Karpas-422 (cell line): ENCODE data around the gene SOBP. TPM values are rescaled to one million over a fixed set of nuclear protein-coding genes. Genes with fewer than 3 reads are reported as not detected.

Experiments
- DNase-seq: peaks from one replicate; pipeline ENCODE4 v3.0.0-alpha.2; 2015
- H2AFZ ChIP-seq: fragments of 200-600 bp; sonication (generic); 2 replicates; pipeline ENCODE4 v1.6.1; 2014; ENCODE audit warnings: antibody characterized with exemption, low read length, mixed read lengths
- H3K27ac ChIP-seq: fragments of 200-600 bp; sonication (generic); 2 replicates; pipeline ENCODE4 v1.5.1; 2014; ENCODE audit warnings: mild to moderate bottlenecking, low read length, moderate library complexity
- H3K27me3 ChIP-seq: fragments of 200-600 bp; sonication (generic); 2 replicates; pipeline ENCODE4 v1.6.1; 2014; ENCODE audit warnings: low read length, mixed read lengths
- H3K36me3 ChIP-seq: fragments of 200-600 bp; sonication (generic); 2 replicates; pipeline ENCODE4 v1.6.1; 2014; ENCODE audit warnings: low read length, mixed read lengths; ENCODE audit not compliant: insufficient read depth
- H3K4me1 ChIP-seq: fragments of 200-600 bp; sonication (generic); 2 replicates; pipeline ENCODE4 v1.6.1; 2014; ENCODE audit warnings: mild to moderate bottlenecking, low read length, mixed read lengths
- H3K4me2 ChIP-seq: fragments of 200-600 bp; sonication (generic); 2 replicates; pipeline ENCODE4 v1.6.1; 2014; ENCODE audit warnings: low read length, low read depth, mild to moderate bottlenecking; ENCODE audit not compliant: poor library complexity, severe bottlenecking
- H3K4me3 ChIP-seq: fragments of 200-600 bp; sonication (generic); 2 replicates; pipeline ENCODE4 v1.5.1; 2014; ENCODE audit warnings: mild to moderate bottlenecking, antibody characterized with exemption, low read length, mixed read lengths
- H3K79me2 ChIP-seq: fragments of 200-600 bp; sonication (generic); 2 replicates; pipeline ENCODE4 v1.6.1; 2014; ENCODE audit warnings: mild to moderate bottlenecking, low read length, mixed read lengths
- H3K9ac ChIP-seq: fragments of 200-600 bp; sonication (generic); 2 replicates; pipeline ENCODE4 v1.6.0; 2014; ENCODE audit warnings: low read length
- H3K9me2 ChIP-seq: fragments of 200-600 bp; sonication (generic), shearing (Covaris generic); replicated peaks from 2 replicates; pipeline ENCODE4 v1.6.0; 2014; ENCODE audit warnings: mild to moderate bottlenecking, low read length, moderate library complexity; ENCODE audit not compliant: insufficient read depth
- H3K9me3 ChIP-seq: fragments of 300-700, 200-600 bp; sonication (generic); 2 replicates; pipeline ENCODE4 v1.6.1; 2014; ENCODE audit warnings: low read length, mixed read lengths
- H4K20me1 ChIP-seq: fragments of 200-600 bp; sonication (generic); 2 replicates; pipeline ENCODE4 v1.6.1; 2014; ENCODE audit warnings: mild to moderate bottlenecking, antibody characterized with exemption, low read length, low read depth; ENCODE audit not compliant: insufficient read depth
- total RNA-seq: library from RNA; depleted of rRNA; stranded (reverse); fragments of >200 nt; shearing (Covaris generic); gene quantifications from 2 replicates; pipeline ENCODE4 v1.2.3, GENCODE V29; 2014; ENCODE audit warnings: low replicate concordance

The SOBP gene
- total RNA-seq, 1 experiment from 2014 or later: 17.8 TPM

DNA sequence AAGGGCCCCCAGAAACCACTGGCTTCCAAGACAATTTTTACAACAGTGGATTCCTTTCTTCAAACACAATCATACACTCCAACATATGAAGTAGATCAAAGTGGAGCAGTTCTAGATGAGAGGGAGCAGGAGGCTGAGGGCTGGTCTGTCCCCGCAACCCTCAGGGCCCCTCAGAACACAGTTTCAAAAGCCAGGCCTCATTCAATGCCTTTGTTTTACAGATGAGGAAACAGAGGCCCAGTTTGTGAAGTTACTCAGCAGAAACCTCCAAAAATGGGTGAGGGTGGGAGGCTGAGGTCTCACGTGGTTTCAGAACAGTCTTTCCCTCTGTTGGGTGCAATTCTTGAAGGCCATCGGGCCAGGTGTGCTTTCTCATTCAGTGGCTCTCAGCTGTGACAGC is 199.3 kb downstream of the SOBP start:
- Histone ChIP-seq H3K79me2 (no peaks in the 10 kb centered on the region), H3K4me3 (no peak overlapping the region), H3K9me2 (no peaks in the 10 kb centered on the region), H3K9me3 (no peaks in the 10 kb centered on the region; the same call in 1 of the 2 replicates), H3K9ac (no peak overlapping the region), H2AFZ (no peak overlapping the region), H3K27ac (no peak overlapping the region), H3K27me3 (no peaks in the 10 kb centered on the region), H3K36me3 (no peaks in the 10 kb centered on the region), H3K4me2 (no peak overlapping the region), H4K20me1 (no peaks in the 10 kb centered on the region), H3K4me1 (no peaks in the 10 kb centered on the region)
- no peak for DNase-seq

DNA sequence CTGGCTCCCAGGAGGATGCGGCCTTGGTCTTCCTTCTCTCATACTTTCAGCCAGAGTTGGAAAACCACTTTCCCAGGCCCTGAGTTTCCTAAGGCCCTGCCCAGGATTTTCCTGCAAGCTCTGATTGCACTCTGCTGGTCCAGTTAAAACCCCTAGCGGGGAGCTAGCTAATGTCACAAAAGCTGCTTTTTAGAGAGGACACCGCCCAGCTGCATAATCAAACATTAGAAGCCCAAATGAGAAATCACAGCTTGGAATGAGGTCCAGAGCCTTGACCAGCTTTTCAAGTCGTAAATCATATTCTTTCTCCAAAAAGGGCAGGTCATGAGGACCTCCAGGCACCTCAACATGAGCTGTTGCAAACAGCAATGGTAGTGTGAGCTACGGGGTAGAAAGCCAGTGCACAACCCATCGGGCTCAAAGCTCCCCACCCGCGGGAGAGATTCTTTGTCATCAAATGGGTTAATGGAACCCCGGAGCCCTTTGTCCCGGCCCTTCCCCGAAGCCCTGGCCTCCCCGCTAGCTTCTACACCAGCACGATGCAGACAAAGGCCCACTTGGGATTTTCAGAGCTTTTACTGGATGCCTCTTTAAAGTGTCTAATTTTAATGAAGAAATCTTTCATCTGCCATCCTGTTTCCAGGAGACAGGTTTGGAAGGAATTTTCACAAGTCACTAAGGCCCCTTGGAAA is 200.2 kb downstream of the SOBP start:
- Histone ChIP-seq H3K9me3 (no peaks in the 10 kb centered on the region; the same call in 1 of the 2 replicates), H4K20me1 (no peaks in the 10 kb centered on the region), H3K27me3 (no peaks in the 10 kb centered on the region), H3K36me3 (no peaks in the 10 kb centered on the region), H3K9ac (no peak overlapping the region), H3K79me2 (no peaks in the 10 kb centered on the region), H3K27ac (no peak overlapping the region), H2AFZ (no peak overlapping the region), H3K9me2 (no peaks in the 10 kb centered on the region), H3K4me1 (no peaks in the 10 kb centered on the region), H3K4me3 (no peak overlapping the region), H3K4me2 (no peak overlapping the region)
- no peak for DNase-seq

DNA sequence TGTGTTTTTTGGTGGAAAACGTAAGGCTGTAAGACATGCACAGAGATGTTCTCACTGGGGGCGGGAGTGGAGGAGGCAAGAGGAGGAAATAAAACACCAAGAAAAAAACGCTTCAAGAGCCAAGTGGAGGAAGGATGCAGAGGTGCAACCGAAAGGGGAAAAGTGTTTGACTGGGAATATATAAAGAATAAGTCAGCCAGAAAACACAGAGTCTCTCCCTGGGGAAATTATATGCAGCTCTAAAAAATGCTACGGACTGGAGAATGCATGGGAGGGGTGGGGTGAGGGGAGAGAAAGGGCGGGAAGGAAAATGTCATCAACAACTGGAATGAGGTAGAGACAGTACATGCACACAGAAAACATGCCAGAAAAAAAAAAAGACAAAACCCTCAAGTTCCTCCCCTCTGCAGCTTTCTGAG is 200.7 kb downstream of the SOBP start:
- Histone ChIP-seq H3K9ac (no peak overlapping the region), H2AFZ (no peak overlapping the region), H3K79me2 (no peaks in the 10 kb centered on the region), H3K4me2 (no peak overlapping the region), H3K4me3 (no peak overlapping the region), H3K36me3 (no peaks in the 10 kb centered on the region), H3K9me3 (no peaks in the 10 kb centered on the region; the same call in 1 of the 2 replicates), H3K27me3 (no peaks in the 10 kb centered on the region), H3K27ac (no peak overlapping the region), H3K9me2 (no peaks in the 10 kb centered on the region), H3K4me1 (no peaks in the 10 kb centered on the region), H4K20me1 (no peaks in the 10 kb centered on the region)
- DNase-seq: no peak

DNA sequence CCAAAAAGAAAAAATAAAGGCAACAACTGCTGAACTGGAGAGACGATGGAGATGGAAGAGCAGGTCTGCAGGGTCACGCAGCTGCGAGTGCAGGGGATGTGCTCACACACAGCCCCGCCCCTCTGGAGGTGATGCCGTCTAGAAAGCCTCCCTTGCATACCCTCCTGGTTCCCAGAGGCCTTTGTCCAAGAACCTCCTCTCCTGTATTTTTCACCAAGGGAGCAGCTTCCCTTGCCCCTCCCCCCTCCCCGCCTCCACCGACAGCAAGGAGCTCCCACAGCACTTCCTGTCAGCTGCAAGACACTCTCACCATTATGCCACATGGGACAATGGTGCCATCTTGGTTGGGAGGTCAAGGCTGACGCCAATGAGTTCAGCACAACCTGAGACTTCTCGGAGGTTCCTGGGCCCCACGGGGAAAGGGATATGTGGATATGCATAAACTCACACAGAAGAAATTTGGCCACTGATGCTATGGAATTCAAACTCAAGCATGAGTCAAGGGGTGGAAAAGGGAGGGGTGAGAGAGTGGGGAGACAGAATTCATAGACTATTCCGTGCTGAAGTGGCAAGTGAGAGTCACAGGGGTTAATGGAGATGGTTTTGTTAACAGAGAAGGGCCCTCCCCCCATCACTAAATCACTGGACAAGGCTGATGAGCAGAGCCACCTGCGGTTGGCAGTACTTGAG is 201.3 kb downstream of the SOBP start:
- Histone ChIP-seq H3K4me2 (no peak overlapping the region), H3K9me2 (no peaks in the 10 kb centered on the region), H3K27ac (no peak overlapping the region), H3K4me3 (no peak overlapping the region), H3K79me2 (no peaks in the 10 kb centered on the region), H3K27me3 (no peaks in the 10 kb centered on the region), H3K9ac (no peak overlapping the region), H3K36me3 (no peaks in the 10 kb centered on the region), H3K4me1 (peaks cover under 1% of the 10 kb centered on the region), H3K9me3 (no peaks in the 10 kb centered on the region; the same call in 1 of the 2 replicates), H2AFZ (no peak overlapping the region), H4K20me1 (no peaks in the 10 kb centered on the region)
- DNase-seq: no peak

DNA sequence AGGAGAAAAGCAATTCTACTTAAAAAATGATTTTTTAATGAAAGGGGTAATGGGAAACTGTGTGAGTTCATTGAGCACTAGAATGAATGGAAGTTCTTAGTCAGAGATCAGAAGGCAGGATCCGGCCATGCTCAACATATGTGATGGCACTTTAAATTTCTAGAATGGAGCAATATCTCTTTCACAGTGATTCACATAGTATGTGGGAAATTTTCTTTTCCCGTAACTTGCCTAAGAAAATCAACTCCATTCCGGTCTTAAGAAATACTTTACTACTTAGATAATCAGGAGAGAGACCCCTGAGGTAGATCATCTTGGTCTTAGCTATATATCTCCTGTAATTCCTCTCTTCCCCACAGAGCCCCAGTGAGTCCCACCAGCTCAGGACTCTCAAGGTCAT is 202.4 kb downstream of the SOBP start:
- no peak for DNase-seq
- Histone ChIP-seq H3K27me3 (no peaks in the 10 kb centered on the region), H3K9me3 (no peaks in the 10 kb centered on the region; the same call in 1 of the 2 replicates), H3K9me2 (no peaks in the 10 kb centered on the region), H3K4me3 (no peak overlapping the region), H3K4me2 (no peak overlapping the region), H3K4me1 (peaks cover 3% of the 10 kb centered on the region), H3K36me3 (no peaks in the 10 kb centered on the region), H3K27ac (no peak overlapping the region), H3K79me2 (no peaks in the 10 kb centered on the region), H3K9ac (no peak overlapping the region), H4K20me1 (no peaks in the 10 kb centered on the region), H2AFZ (no peak overlapping the region)

DNA sequence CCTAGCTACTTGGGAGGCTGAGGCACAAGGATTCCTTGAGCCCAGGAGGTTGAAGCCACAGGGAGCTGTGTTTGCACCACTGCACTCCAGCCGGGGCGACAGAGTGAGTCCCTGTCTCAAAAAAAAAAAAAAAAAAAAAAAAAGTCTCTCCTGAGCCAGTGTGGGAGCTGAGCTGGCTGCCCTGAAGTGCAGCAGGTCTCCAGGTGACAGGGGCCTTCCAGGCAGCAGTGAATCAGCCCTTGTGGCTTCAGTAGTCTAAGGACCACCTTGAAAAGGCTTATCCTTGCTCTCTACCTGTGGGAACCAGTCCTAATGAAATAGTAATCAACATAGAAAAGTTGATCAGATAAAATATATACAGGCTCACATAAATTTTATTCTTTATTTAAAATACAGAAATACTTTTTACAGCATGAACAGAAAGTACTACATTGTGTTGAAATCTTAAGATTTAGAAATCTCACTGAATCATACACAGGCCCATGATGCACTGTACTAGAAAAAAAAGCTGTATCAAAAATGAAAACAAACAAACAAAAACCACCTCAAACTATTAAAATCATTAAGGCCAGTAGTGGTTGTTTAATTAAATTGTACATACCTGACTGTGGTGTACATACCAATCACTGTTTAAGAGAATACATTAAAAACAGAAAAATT is 205.3 kb downstream of the SOBP start:
- Histone ChIP-seq H3K79me2 (no peaks in the 10 kb centered on the region), H3K9me3 (no peaks in the 10 kb centered on the region; the same call in 1 of the 2 replicates), H2AFZ (no peak overlapping the region), H3K27ac (no peak overlapping the region), H3K4me1 (peaks cover 3% of the 10 kb centered on the region), H4K20me1 (no peaks in the 10 kb centered on the region), H3K9me2 (no peaks in the 10 kb centered on the region), H3K4me2 (no peak overlapping the region), H3K4me3 (no peak overlapping the region), H3K9ac (no peak overlapping the region), H3K36me3 (no peaks in the 10 kb centered on the region), H3K27me3 (no peaks in the 10 kb centered on the region)
- DNase-seq: no peak

DNA sequence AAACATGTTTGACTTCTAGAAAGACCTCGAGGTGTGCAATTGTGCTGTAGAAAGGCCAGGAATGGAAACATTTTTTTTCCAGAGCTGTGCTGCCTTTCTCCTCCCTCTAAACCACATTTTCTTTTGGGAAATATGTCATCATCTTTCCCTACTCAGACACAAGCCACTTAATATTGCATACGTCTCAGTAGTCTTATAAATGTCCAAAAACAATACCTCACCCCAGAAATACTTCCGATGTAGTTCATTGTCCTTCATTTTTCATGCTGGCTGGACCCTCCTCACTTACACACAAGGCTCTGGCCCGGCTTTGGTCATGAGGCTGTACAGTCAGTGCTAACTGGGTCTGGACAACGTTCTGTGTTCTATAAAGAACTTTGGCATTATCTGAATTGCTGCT is 207.8 kb downstream of the SOBP start:
- H3K9me2 ChIP-seq: no peaks in the 10 kb centered on the region
- no peak overlapping the region for H3K4me2 ChIP-seq

DNA sequence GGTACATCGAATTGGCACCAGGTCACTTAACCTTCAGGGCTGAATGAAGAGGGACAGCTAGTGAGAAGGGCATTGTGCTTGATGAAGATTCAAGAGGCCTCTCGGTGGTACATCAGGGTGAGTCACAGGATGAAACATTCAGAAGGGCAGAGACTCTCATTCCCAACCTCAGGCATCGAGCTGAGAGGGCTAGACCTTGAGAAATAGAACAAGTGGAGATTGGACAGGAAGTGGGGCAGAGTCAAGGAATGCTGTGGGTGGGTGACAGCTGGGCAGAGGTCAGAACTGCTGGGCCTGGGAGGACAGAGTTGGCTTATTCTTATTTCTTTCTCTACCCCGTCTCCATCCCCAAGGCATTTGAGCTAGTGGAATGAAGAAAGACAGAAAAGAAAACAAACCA is 208.2 kb downstream of the SOBP start:
- H3K9me2 ChIP-seq: no peaks in the 10 kb centered on the region
- H3K9me3 ChIP-seq: no peaks in the 10 kb centered on the region; the same call in 1 of the 2 replicates
- H3K36me3 ChIP-seq: no peaks in the 10 kb centered on the region
- no peaks in the 10 kb centered on the region for H3K27me3 ChIP-seq
- no peak overlapping the region for H3K4me2 ChIP-seq
- no peaks in the 10 kb centered on the region for H3K79me2 ChIP-seq
- peaks cover 3% of the 10 kb centered on the region for H3K4me1 ChIP-seq
- H3K27ac ChIP-seq: no peak overlapping the region
- no peaks in the 10 kb centered on the region for H4K20me1 ChIP-seq
- no peak overlapping the region for H3K9ac ChIP-seq
- DNase-seq: no peak
- no peak overlapping the region for H2AFZ ChIP-seq
- H3K4me3 ChIP-seq: no peak overlapping the region

More for the DNA sequence above, 207.8 kb downstream of the SOBP start:
- H2AFZ ChIP-seq: no peak overlapping the region
- H3K27me3 ChIP-seq: no peaks in the 10 kb centered on the region
- no peaks in the 10 kb centered on the region; the same call in 1 of the 2 replicates for H3K9me3 ChIP-seq
- H3K79me2 ChIP-seq: no peaks in the 10 kb centered on the region
- H3K9ac ChIP-seq: no peak overlapping the region
- no peak overlapping the region for H3K27ac ChIP-seq
- peaks cover 3% of the 10 kb centered on the region for H3K4me1 ChIP-seq
- no peaks in the 10 kb centered on the region for H4K20me1 ChIP-seq
- no peaks in the 10 kb centered on the region for H3K36me3 ChIP-seq
- no peak overlapping the region for H3K4me3 ChIP-seq
- no peak for DNase-seq
